RPMI8226 (cell line): ENCODE measurements around the gene CASS4.
"Not testable (repeated sequence)": the region's sequence is repeated elsewhere in the genome, so short reads cannot be mapped to it uniquely, and the experiment has no call there.

Experiments used
- DNase-seq: peaks from one replicate; pipeline ENCODE4 v3.0.0-alpha.2; 2015

Gene CASS4

DNA sequence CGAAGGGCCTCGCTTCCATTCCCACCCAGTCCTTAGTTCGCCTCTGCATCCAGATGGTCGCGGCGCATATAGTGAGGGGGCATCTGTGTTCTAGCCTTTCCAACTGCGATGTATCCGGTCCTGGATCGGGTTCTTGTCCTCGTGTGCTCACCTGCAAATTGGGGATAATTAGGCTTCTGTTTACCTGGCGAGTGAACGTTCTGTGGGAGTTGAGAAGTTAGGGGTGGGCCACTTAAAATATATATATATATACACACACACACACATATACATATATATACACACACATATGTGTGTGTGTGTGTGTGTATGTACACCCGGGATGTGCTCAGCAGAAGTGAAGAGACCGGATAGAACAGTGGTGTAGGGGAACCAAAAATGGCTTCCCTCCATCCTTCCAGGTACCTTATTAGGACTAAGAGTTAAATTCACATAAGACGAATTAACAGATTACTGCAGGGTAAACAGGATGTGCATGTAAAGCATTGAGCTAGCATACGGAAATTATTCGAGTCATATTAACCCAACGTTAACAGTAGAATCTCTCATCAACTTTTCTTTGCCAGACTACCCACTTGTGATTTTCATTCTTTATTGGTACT, 19.1 kb upstream of the CASS4 start:
- peak; percentile 13 for DNase-seq

DNA sequence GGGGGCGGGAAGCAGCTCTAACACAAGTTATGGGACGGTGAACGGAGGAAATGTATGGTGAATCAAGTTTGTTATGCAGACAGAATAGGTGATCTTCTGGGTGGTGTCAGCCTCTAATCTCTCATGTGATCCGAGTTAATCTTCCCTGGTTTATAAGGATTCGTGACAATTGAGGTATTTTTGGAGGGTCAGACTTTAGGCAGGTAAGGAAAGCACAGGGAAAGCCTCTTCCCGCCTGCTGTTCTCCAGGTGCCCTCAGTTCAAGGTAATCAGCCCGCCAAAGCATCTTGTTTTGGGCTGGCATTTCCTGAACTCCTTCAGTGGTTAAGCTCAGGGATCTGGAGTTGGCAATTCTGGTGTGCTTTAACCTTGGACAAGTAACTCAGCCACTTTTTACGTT, 18.4 kb upstream of the CASS4 start:
- no peak for DNase-seq

DNA sequence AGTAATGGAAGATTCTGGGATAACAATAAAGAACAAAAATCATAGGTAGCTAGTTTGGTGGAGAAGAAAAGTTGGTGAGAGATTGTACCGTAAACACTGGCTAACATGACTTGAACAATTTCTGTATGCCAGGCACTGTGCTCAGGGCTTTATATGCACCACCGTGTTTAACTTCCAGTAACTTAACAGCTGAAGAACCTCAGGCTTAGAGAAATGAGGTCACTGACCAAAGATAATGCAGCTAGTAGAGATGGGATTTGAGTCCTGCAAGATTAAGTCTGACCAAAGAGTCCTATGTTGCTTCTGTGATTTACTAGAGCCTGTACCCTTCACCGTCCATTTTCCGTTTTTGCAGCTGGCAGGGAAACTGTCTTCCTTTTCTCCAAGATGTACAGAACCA, 16.9 kb upstream of the CASS4 start:
- DNase-seq = no peak

DNA sequence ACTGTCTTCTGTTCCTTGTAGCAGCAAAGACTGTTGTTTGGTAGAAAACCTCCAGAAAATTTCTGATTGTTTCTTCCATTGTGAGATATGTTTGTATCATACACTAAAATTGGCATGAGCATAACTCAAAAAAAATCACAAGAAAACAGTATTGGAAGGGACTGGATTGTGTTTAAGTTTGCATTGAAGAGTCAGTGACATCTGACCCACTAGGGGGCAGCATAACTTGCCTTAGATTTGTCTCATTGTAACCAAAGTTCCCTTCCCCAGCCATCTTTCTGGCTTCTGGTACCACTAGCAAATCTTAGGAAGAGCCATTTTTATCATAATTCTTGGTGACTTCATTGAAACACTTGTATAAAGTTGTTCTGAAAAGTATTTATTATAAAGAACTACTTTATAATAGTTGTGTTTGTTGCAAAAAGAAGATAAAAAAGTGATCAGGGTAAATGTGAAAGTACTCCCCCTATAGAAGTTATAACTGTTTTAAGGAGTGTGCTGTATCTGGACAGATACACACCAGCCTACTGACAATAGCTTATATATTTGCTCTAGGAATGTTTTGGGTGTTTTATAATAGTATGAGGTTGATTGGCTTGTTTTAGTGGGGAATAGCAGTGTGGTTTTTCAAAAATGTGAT, 11.9 kb upstream of the CASS4 start:
- peak; percentile 71 for DNase-seq

DNA sequence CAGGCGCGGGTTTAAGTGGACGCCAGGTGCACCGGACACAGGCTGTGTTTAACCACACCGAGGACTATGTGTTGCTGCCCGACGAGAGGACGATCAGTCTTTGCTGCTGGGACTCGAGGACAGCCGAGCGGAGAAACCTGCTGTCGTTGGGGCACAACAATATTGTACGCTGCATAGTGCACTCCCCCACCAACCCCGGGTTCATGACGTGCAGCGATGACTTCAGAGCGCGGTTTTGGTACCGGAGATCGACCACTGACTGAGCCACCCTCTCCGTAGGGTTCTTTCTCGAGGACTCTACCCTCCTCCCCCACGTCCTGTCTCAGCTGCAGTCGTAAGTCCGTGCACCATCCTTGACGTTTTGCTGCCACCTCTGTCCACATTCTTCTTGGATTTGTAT, 8.6 kb upstream of the CASS4 start:
- DNase-seq = no peak

DNA sequence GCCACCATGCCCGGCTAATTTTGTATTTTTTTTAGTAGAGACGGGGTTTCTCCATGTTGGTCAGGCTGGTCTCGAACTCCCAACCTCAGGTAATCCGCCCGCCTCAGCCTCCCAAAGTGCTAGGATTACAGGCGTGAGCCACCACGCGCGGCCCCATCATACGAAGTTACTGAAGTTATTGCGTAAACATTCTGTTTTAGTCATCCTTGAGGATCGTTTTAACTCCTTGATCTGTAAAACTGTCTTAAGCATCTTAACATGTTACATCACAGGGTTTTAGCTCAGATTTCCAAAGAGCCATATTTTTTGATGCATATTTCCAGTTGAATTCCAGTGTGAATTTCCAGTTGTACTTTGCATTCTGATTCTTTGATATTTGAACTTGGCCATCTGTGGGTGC, 6.7 kb upstream of the CASS4 start:
- not testable (repeated sequence) for DNase-seq

DNA sequence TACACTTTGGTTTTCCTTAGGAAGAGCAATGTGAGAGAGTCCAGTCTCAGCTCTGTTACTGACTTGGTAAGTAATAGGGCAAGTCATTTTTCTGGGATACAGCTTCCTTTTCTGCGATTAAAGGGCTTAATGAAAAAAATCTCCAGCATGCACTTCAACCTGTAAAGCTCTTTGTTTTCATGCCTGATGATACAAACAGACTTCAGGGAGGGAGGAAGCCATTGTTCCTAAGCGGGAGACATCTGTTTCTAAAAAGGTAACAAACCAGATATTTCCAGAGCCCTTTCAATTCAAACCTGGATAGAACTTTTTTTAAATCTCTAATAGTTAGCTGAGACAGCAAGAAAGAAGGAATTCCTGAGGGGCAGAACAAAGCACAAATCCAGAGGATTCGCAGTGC, 5.2 kb upstream of the CASS4 start:
- no peak for DNase-seq

DNA sequence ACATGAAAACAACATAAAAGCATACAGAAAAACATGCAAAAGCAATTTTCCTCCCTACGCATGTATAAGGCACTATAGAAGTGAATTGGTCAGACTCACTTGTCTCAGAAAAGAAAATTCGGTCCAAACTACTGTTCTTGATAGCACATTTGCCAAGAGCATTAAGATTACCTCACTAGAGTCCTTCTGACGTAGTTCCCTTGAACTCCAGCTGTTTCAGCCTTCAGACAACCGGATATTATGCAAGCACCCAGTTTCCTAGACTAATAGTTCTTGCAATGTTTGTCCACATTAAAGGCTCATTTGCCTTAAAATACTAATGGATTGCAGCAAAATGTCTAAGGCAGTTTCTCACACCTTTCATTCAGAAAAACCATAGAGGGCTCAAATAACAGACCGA, 2.5 kb upstream of the CASS4 start:
- DNase-seq = no peak

DNA sequence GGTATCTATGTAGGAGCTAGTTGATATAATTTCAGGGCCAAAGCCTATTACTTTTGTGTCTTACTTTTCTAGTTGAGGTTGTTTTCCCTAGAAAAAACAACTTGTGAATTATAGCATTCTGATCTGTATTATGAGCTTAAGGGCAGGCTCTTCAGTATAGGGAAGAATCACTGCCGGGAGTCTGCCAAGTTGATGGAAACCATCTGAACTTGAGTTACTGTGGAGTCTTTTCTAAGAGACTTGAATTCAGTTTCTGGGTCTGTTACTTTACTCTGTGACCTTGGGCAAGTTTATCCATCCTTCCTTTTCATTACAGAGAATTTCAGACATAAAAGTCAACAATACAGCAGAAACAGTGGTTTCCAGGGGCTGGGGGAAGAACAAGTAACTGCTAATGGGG, 2.1 kb upstream of the CASS4 start:
- DNase-seq = no peak

DNA sequence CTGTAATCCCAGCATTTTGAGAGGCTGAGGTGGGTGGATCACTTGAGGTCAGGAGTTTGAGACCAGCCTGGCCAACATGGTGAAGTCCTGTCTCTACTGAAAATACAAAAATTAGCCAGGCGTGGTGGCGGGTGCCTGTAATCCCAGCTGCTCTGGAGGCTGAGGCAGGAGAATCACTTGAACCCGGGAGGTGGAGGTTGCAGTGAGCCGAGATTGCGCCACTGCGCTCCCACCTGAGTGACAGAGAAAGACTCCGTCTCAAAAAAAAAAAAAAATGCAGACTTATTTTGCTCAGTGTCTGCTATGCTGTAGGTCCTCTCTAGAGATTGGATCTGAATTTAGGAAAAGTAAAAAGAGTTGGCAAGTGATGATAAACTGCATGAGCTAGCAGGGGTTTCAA, 773 bp upstream of the CASS4 start:
- DNase-seq = not testable (repeated sequence)

DNA sequence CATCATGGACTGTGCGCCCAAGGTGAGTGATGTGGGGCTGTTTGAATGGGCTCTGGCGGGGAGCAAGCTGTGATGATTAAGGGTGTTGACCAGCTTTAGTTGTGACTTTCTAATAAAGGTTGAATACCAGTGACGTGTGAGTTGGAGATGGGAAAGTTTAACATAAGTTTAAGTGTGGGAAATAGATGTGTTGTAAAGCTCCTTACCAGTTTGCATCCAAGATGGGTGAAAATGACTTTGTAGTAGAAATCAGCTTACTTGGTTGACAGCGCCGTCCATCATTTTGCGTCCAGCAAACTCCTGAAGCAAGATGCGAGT, 372 bp downstream of the CASS4 start:
- DNase-seq = no peak

DNA sequence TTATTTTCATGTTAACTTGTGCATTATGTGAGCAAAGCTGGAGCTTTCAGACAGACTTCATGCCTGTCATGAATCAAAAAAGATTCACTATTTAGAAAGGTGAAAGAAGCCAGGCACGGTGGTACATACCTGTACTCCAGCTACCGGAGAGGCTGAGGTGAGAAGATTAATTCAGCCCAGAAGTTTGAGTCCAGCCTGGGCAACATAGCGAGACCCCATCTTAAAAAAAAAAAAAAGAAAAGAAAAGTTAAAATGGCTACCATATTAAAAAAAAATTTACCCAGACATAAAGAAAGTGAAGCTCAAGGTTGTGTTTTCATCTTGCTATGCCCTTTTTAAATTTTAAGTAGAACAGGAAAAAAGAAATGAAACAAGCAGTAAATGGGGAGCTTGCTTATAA, 889 bp downstream of the CASS4 start:
- no peak for DNase-seq

DNA sequence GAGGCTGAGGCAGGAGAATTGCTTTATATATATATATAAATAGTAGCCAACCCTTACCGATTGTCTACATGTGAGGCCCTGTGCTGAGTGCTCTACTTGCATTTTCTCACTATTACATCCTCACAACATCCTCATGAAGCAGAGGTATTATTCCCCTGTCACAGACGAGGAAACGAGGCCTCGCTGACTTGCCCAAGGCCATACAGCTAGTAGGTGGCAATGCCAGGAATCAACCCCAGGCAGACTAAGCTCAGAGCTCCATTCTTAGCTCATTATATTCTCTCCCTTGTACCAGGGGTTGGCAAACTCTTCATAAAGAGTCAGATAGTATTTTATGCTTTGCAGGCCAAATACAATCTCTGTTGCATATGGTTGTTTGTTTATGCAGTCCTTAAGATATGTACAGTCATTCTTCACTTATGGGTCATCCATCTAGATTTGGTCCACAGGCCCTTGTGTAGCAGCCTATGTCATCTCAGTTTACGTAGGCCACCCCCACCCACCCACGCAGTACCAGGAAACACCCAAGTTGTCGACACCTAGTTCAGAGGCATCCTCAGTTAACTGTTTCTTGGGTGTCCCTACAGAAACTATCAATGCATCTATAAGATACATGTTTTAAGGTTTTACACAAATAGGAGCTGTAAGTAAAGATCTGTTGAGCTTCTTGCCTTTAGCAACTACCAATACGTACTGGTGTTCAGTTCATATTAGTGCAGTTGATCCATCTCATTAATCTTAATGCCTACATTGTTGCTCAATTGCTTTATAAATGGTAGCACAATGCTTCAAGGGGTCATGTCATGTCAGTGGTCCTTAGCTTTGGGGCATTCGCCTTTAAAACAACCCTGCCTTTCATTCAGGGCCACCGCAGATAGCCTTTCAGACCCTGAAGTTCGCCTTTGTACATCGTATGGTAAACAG, 3.0 kb downstream of the CASS4 start:
- no peak for DNase-seq

DNA sequence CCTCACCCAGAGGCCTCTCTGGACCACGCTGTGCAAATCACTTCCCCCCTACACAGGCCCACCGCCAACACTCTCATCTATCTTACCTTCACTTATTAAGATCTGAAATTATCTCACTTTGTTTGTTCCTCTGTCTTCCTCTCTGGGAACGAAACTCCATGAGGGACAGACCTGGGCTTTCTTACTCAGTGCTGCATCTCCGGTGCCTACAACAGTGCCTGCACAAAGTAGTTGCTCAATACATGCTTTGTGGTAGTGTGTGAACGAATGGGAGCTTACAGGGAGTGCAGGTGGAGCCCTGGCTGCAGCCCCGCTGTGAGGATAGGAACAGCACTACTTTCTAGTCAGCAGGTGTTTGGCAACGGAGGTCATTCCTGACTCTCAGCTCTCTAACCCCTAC, 5.3 kb downstream of the CASS4 start:
- no peak for DNase-seq

DNA sequence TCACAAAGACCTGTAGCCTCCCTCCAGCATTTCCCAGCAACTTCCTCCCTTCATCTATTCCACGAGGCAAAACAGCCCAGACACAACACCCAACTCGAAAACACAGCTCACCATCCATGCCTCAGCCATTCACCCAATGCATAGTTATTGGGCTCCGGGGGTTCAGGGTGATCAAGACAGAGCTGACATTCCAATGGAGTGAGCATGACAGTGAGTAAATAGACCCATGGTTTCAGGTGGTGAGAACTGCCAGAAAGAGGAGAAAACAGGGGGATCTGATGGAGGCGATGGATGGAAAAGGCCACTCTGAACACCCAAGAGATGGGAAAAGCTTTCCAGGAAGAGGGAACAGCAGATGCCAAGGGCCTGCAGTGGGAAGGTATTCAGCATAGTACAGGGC, 5.9 kb downstream of the CASS4 start:
- DNase-seq = no peak

DNA sequence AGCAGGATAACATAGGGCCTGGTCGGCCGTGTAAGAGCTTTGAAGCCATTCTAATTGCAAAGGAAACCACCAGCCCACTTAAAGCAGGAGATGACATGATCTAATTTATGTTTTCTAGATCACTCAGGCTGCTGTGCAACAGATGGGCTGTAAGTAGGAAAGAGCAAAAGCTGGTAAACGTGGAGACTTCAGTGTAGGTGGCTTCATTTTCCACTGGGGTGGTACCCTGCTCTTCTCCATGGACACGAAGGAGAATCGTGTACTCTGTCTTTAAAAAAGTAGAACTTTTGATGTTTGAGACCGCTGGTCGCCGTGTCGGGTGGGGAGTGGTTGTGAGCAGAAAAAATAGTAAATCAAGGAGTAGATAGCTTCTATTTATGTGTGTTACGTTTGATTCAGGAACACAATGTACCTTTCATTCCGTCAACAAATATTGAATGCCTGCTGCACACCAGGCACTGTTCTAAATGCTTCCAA, 6.4 kb downstream of the CASS4 start:
- DNase-seq = no peak

DNA sequence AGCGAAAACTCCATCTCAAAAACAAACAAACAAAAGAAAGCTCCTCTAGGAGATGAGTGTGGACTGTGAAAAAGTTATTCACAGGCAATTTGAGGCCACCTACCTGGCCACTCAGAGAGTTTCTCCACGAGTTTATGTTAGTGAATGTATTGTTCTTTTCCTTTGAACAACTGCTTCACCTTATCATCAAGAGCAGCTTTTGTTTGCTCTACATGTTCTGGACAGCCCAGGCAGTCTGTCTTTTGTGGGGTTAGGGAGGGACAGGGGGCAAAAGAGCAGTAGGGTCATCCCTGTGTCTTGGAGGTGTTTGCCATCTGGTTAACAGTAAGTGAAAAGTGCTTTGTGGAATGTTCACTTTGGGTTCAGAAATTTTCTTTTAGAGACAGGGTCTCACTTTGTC, 8.0 kb downstream of the CASS4 start:
- no peak for DNase-seq

DNA sequence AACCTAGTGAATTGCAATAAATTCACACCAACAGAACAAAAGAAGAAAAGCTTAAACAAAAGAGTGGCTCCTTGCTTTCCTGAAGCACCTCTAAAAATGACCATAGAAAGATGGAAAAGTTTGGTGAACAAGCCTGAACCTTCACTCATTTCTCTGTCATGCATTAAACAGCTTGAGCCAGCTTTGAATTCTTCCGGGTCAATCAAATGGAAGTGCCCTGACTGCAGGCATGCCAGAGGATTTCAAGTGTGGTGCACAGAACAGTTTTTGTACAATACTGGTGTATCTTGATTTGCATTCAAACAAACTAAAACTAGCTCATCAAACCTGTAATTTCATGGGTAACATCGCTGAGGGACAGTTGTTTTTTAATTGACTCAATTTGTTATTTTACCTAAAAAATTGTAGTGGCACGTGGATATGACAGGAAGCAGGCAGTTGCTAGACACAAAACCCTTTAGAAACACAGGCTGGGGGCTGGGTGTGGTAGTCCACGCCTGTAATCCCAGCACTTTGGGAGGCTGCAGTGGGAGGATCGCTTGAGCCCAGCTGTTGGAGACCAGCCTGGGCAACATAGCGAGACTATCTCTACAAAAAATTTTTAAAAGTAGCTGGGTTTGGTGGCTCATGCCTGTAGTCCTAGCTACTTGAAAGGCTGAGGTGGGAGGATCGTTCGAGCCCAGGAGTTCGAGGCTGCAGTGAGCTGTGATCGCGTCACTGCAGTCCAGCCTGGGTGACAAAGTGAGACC, 9.1 kb downstream of the CASS4 start:
- no peak for DNase-seq

DNA sequence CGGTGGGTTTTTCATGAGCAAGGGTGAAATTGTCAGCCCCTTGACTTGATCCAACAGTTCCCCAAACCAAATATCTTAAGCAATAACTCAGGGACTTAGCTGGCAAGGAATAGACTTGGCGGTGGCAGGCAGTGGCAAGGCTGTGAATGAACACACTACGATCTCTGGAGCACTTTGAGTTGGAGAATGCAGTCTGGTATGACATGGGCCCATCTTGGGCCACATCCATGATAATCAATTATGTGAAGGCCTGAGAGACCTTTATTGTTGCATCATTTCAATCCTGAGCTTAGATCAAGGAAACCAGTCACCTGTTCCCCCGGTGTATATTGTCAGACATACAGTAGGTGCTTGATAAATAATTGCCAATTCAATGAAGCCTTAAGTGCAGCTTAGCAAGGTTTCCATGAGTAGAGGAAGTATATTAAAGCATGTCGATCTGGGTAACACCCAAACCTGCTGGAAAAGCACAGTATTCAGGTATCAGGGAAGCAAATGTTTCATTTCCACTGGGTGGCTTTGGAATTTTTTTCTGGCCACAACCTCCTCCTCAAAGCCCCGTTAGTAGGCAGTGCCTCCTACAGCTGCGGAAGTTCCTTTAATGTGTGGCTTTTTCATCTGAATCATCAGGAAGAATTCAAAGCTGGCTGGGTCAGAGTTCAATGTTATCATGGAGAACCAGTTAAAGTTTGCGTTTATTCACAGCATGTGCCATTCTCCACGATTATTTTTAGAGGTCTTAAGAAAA, 10.2 kb downstream of the CASS4 start:
- no peak for DNase-seq

DNA sequence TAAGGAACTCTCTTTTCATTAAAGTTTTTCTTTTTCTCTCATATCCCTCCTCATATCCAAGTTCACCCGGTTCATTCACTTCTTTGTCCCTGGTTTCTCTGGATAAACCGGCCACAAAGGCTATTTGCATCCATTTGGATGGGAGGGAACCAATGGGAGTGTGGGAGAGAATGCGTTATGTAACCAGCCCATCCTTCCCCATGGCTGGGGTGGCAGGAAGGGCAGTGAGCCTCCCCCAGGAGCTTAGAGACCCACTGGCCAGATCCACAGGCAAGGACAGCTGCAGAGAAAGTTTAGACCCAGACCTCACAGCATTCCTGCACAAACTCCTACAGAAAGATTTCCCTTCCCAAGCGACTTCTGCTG, 10.7 kb downstream of the CASS4 start:
- DNase-seq = no peak

DNA sequence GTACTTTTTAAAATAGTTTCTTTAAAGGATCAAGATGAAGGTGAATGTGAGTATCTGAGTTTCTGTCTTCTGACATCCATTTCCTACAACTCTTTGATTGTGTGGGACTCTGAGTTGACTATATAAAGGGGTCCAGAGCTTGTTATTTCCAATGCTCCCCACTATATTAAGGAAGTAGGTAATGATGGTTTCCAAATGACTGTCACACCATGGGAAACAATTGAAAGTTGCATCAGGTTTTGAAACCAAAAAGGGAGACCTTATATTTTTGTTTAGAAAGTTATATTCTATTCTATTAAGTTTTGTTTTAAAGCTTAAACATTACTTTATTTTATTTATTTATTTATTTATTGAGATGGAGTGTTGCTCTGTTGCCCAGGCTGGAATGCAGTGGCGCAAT, 11.2 kb downstream of the CASS4 start:
- no peak for DNase-seq

DNA sequence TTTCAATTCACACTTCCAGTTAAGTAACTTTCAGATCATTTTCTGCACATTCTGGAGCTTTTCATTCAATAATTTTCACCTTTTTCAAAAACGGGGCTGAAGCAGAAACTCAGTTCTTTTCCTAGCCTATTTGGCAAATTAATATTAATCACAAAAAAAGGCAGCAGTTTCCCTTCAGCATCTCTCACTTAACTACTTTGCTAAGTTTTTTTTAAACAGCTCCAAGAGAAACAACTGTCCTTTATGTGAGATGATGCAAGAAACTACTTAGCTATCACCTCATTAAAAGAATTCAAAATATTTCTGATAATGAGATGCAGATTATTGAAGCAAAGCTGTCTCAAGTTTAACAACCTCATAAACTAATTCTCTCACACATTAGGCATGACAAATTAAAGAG, 11.8 kb downstream of the CASS4 start:
- DNase-seq = no peak

DNA sequence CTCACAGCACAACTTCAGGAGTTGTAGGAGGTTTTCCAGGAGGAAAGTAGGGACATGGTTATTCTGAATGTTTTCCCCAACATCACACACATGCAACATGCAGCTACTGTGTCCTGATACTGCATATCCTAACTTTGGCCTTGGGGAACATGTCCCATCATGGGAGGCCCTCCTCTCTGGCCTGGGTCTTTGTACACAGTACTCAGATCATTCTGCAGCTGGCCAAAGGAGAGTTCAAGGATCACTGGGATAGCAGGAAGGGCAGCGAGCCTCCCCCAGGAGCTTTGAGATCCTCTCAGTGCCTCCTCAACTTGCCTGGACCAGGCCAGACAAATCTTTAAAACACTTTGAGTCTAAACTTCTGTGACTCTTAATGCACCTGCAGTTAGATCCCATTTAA, 12.9 kb downstream of the CASS4 start:
- DNase-seq = no peak
